GM19452 (cell line): ENCODE results near the gene AQP12B.
"Not testable (repeated sequence)": the region's sequence is repeated elsewhere in the genome, so short reads cannot be mapped to it uniquely, and the experiment has no call there.

Experiments
- ATAC-seq: cut with Tn5 transposase; IDR thresholded peaks from one replicate; pipeline ENCODE4 v1.9.1; 2021; ENCODE audit not compliant: unreplicated experiment

Gene AQP12B

DNA sequence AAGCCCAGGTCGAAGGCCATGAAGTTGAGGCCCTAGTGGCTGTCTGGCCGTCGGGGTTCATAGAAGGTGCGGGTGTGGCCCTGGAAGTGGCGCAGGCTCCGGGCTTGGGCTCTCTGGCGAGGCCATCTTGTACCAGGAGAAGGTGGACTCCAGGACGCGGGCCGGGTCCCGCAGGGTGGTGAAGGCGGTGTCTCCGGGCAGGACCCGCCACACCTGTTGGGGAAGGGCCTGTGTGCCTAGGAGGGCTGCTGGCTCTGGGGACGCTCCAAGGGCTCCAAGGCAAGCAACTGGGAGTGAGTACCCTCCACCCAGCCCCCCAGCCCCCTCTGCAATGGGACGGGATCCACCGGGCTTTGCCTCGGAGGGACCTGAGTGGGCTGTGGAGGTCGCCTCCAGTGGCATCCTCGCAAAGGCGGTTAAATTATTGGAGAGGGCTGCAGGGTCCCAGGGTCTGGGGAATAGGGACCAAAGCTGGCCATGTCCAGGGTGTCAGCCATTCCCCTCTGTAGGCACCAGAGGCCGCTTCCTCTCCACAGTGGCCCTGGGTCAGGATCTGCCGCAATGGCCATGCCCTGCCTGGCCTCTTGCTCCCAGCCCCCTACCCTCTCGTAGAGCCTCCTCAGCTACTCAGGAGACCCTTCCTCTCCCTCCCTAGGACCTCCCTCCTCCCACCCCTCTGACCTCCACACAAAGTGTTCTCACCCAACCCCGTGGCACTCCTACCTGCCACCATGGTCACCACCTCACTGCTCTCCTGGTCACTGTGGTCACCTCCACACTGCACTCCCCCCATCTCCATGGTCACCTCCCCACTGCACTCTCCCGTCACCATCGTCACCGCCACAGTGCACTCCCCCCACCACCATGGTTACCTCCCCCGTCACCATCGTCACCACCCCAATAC lies 19.3 kb upstream of the AQP12B start:
- no peak for ATAC-seq

DNA sequence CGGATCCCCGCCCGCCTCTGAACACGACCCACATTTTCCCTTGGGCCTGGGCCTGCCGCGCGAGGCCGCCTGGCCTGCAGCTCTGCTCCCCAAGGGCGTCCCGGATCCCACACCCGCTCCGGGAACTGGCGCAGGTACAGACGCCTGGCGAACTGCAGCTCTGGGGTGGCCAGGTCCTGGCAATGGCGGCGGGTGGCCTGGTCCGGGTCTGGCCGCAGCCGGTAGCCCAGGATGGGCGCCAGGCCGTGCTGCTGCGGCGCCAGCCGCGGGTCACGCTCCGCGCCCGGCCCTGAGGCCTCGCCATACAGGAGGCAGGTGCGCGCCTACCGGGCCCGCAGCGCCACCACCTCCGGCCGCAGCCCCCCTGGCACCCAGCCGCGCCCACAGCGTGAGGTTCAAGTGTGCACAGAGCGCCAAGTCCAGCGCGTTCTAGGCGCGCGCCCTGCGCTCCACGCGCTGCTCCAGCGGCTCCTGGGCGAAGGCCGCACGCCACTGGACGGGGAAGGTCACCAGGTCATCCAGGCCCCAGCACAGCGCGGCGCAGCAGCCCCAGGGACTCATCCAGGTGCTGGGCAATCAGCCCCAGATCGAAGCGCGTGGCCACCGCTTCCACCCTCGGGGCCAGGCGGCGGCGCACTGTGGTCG lies 18.5 kb upstream of the AQP12B start:
- ATAC-seq = no peak

DNA sequence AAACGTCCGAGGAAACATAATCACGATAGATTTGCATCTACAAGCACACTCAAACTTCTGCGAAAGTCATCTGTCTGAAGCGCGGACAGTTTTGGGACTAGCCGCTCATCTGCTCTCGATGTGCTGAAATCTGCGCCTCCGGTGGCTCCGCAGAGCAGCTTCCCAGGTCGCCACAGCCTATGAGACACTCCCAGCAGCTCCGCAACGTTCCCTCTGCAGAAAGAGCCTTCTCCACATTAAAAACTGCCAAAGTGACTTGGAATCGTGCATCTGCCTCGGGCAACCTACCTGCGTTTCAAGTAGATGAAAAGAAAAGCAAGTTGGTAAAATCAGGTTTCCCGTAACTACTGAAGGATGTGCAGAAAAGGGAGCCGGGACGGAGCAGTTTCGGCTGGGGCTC lies 17.9 kb upstream of the AQP12B start:
- ATAC-seq = not testable (repeated sequence)

DNA sequence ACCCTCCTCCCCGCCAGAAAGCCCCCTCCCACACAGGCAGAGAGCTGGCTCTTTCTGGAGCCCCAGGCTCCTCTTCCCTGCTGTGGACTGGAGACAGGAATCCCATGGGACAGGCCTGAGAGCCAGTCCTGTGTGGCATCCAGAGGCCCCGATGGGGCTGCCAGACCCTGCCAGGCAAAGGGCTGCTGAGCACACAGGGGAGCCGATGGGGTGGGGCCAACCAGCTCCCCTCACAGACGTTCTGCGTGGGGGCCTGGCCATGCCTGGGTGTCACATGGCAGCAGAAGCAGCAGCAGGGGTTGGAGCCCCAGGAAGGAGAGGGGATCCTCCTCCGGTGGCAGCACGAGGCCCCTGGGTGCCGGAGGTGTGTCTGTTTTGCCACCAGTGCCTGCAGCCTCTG lies 17.1 kb upstream of the AQP12B start:
- not testable (repeated sequence) for ATAC-seq

DNA sequence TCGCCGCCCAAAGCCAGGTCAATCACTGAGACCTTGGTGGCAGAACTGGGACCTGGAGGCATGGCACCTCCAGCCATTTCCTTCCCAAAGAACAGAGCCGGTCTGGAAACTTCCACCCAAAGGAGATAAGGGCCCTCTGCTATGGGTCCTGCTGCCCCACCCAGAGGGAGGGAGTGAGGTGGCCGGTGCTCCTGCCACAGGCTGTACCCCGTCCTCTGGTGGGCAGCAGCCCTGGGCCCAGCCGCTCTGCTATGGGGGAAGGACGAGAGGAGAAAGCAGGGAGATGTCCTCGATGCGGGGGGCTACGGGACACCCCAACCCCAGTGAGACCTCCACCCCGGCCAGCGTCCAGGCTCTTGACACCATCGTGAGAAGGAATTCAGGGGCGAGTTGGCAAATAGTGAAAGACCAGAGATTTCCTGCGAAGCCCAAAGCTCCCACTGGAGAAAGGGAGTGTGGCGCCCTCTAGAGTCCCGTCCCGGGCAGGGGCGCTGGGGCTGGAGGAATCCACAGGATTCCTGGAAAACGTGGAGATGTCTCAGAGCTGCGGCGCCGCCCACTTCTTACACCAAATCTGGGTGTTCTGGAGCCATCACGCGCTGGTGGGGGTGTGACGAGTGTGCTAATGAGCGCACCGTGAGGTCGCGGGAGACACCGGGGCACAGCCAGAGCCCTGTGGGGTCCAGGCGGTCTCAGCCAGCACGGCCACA lies 16.3 kb upstream of the AQP12B start:
- not testable (repeated sequence) for ATAC-seq

DNA sequence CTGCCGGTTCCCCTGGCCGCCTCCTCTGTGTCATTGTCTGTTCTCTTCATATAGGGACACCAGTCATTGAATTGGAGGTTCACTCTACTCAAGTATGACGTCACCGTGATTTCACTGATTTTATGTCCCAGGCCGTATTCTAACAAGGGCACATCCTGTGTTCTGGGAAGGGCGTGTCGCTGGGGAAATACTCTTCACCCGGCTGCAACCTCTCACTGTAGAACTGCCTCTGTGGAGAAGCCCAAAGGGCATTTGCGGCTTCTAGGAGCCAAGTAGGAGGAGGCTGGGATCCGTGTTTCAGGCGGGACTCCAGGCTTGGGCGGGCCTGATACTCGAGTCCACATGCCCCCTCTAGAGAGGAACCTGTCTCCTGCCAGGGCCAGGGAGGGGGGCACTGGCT lies 13.8 kb upstream of the AQP12B start:
- not testable (repeated sequence) for ATAC-seq

DNA sequence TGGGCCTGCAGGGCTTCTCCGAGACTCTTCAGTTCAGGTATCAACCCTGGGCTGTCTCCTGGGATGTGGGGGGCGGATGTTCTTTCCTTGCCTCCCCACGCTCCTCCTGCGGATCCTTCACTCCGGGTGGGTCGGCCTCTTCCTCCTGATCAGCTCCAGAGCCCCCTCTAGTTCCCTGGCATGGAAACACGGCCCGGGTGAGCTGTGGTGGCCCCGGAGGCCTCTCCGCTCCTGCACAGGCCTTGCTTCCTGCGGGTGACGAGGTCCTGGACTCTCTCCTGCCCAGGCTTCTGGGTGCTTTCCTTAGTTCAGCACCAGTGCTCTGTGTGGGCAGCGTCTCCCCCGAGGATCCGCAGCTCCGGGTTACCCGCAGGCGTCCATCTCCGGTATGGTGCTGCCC lies 12.9 kb upstream of the AQP12B start:
- not testable (repeated sequence) for ATAC-seq

DNA sequence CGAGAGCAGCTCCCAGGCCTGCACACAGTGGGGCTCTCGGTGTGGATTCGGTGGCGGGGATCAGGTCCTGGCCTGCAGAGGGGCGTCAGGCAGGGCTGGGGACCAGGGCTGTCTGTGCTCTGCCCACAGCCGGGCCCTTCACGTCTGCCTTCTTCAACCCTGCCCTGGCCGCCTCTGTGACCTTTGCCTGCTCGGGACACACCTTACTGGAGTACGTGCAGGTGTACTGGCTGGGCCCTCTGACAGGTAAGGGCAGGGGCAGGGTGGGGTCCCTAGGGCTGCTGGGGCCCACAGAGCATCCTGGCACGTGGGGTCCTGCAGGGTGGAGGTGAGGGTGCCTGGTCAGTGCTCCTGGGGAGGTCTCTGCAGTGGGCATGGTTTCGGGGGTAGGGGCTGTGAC lies 11.6 kb upstream of the AQP12B start:
- not testable (repeated sequence) for ATAC-seq

DNA sequence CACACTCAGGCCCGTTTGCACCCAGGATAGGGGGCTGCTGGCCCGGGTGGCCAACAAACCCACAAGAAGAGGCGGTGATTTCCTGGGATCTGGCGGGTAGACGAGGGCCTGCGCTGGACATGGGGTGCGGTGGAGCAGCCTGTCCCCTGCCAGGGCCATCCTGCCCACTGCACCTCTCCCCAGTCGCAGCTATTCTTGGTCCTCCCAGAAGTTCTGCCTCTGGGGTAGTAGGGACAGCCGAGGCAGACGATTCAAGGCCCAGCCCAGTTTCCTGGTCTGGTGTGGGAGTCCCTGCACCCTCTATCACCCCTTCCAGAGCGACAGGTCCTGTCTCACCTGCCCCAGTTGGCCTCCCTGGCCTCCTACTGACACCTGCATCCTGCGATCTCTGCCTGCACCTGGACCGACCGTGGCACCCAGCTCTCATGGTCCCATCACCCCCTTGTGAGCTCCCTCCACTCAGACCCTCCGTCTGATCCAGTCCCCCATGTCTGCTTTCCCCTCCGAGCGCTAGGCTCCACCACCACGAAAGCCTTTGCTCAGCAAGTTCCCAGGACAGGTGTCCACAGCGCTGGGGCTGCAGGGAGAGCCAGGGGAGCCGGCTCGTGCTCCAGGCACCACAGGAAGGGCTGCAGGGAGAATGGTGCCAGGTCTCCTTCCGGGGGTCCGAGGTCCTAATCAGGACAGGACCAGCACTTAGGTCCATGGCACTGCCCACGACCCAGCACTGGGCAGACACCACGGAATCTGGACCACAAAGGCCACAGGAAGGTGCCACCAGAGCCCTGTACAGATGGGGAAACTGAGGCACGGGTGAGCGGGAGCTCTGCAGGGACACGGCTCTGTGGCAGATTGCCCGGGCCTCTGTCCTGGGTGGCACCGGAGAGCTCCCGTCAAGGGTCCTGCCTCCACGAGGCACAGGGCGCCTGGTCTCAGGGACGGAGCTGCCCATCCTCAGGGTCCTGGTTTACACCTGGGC lies 10.2 kb upstream of the AQP12B start:
- ATAC-seq = not testable (repeated sequence)

DNA sequence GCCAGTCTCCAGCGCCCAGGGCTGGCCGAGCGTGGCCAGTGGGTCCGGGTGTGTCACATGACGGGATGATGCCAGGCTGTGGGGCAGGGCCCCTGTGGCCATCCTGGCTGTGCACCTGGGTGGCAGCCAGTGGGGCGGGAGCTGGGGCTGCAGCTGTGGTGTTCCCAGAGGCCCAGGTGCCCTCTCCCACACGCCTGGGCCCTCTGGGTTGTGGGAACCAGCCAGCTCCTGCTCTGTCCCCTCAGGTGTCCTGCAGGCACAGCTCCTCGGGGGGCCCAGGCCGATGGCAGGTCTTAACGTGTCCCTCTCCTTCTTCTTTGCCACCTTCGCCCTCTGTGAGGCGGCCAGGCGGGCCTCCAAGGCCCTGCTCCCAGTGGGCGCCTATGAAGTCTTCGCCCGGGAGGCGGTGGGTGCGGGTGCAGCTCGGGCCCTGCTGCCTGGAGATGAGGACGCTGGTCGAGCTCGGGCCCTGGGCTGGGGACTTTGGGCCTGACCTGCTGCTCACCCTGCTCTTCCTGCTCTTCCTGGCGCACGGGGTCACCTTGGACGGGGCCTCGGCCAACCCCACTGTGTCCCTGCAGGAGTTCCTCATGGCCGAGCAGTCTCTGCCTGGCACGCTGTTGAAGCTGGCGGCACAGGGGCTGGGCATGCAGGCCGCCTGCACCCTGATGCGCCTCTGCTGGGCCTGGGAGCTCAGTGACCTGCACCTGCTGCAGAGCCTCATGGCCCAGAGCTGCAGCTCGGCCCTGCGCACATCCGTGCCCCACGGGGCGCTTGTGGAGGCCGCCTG lies 9.1 kb upstream of the AQP12B start, which contains the start of gene AQP12A:
TSS of gene AQP12A (plus strand) at position 236 of the 790 bp plus-strand sequence. CDS start at position 284, 48 bp downstream.
- ATAC-seq = not testable (repeated sequence)

DNA sequence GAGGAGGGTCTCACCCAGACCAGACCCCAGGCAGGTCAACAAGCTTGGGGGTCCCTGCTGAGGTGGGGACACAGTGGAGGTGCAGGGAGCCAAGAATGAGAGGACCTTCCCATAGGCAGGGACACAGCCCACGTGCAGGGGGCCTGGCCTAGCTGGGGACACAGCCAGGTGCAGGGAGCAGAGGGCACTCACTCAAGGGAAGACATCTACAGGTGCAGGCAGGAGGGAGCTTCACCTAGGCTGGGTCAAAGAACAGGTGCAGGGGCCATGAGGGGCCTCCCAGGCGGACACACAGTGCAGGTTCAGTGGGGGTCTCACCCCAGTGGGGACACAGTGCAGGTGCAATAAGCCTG lies 8.4 kb upstream of the AQP12B start:
- ATAC-seq = not testable (repeated sequence)

DNA sequence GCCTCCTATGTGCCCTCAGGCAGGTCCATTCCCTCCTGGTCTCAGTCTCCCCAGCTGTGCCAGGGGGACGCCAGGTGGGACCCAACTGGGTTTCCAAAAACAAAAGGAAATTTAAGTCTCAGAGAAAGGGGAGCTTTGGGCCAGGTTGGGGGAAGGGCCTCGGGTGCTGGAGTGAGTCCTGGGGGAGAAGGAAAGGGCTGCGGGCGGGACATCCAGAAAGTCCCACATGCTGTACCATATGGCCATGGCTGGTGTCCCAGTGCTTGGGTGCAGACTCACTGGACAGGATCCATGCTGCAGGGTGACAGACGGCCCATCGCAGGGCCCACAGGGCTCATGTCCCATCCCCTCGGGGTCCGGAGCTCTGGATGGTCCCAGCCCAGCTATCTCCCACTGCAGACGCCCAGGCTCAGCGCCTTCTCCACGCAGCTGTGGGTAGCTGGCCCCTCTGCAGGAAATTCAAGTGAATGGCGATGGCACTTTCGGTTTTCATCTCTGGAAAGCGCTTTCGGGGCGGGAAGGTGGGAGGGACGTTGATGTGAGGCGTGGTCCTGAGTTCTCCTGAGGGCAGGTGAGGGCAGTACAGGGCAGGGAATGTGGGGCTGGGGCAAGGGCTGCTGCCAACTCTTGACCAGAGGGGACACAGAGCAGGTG lies 7.9 kb upstream of the AQP12B start:
- ATAC-seq = not testable (repeated sequence)

DNA sequence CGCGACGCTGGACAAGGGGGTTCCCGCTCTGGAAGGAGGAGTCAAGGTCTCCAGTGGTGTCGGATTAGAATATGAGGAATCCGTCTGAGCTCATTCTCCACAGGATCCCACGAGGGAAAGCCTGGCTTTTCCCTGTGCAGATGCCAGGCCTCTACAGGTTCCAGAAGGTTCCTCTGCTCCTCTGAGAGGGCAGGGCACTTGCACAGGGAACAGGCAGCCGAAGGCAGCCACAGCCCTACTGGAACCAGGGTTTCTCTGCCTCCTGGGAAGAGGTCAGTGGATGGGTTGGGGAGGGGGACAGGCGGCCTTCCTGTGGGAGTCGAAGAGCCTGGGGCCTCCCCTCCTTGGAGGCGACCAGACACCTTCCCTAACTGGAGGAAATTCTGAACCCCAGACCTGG lies 7.3 kb upstream of the AQP12B start:
- no peak for ATAC-seq

DNA sequence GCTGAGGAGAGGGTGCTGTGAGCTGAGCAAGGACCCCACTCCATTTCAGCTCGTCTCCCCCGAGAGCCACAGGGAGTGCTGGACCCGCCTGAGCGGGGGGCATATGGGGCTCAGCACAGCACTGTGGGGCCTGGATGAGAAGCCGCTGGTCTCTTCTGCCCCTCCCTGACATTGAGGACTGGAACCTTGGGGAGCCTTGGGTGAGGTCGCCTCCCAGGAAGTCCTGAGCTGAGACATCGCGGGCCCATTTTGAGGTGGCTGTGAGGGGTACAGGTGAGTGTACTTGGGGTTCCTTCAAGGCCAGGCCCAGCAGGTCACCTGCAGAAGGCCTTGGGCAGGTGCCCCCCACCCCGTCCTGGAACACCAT lies 5.9 kb upstream of the AQP12B start:
- no peak for ATAC-seq

DNA sequence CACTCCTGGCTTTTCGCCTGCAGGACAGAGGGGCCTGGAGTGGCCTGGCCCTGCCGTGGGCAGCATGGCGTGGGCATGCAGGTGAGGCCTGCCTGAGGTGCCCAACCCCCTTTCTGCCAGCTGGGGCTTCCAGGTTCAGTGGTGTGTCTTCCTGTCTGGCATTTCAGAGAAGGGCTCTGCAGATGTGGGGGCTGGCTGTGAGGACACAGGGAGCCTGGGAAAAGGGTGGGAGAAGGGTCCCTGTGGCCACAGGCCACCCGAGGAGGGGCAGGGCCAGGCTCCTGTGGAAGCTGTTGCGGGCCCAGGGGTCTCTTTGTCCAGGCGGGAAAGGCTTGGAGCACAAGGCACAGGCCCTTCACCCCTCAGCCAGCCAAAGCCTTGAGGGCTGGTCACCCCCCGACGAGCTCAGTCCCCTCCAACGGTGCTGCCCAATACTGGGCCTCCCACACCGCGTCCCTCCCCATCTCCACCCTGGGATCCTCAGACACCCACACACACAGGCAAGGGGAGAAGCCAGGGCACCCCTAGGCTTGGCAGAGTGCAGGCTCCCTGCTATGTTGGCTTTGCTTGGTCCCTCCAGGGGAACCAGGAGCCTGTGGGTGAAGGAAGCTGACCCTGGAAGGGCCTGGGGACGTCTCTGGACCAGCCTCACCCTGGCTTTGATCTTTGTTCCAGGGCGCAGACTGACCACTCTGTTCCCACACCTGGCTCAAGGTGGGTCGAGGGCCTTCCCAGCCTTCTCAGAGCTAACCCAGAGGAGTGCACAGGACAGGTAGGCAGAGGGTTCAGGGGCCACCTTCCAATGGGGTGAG lies 5.3 kb upstream of the AQP12B start:
- ATAC-seq = no peak

DNA sequence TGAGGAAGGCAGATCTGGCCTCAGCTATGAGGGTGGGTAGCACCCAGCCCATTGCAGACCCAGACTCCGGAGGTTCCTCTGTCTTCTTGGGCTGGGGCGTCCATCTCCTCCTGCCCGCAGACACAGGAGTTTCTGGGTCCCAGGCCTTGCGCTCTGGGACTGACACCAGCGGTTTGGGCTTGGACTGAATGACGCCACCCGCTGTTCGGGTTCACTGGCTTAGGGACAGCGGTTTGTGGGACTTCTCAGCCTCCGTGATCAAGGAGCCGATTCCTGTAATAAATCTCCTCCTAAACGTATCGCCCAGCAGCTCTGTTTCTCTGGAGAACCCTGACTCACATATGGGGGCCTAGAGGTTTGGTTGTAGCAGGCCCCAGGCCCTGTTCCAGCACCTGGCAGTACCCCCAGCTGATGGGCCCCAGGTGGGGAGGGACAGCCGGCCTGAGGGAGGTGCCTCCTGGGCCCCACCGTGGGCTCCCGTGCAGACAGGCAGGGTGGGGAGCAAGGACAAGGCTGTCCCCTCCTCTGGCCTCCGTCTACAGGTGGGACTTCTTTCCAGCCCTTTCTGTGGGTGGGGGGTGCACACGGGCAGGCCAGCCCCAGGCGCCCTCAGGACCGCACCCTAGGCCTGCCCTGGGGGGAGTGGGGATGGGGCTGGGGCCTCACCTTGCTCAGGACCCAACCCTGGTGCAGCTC lies 4.5 kb upstream of the AQP12B start:
- ATAC-seq = no peak

DNA sequence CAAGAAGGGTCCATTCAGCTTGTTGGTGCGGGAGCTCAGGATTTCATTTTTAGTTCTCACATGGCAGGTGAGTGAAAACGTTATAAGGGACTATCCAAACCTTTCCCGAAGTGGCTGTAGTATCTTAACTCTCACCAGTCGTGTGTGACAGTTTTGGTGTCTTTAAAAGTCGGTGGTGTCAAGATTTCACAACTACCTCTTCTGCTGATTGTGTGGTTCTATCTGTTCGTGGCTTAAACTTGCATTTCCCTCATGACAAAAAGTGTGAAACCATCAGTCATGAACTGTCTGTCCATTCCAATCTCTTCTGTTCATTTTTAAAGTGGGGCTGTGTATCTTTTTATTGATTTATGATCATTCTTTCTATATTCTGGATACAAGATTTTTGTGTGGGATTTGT lies 3.8 kb upstream of the AQP12B start:
- no peak for ATAC-seq
